Measurements from ENCODE around the gene SLC45A2. TPM values are rescaled to one million over a fixed set of nuclear protein-coding genes. Genes with fewer than 3 reads are reported as not detected.

The SLC45A2 gene
- total and polyA plus RNA-seq, 9 of the 15 experiments (the other 6 are each of a cell fraction or from before 2014, with no cell fraction given): 0.03 to 0.29 (median 0.14) TPM; not detected in 4

DNA sequence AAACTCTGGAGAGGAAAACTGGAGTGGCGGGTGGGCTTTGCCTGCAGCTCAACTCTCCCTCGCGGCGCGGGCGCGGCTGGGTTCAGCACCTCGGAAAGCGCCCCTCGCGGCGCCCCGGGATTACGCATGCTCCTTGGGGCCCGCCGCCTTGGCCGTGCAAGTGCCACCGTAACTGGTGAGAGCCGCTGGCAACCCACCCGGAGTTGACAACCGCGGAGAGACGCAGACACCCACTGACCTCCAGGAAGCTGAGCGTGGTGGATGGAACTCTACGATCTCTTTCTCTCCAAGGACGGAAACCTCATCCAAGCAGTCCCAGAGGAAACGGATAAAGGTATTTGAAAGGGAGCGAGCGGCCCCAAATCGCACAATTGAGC lies 48.5 kb downstream of the SLC45A2 start:
- H3K27me3 ChIP-seq (ENCODE audit: control insufficient read depth in 2 of 2, insufficient read depth in 2 of 2, low read length in 2 of 2): peaks cover 14 to 32% of the 10 kb centered on the region in 2 experiments
- in situ Hi-C loops (cut with MboI) (no loop called here), intact Hi-C loops (cut with micrococcal nuclease) (no loop called here)
- H4K20me1 ChIP-seq (replicated peaks; ENCODE audit: control insufficient read depth, insufficient read depth, low read length): no peaks in the 10 kb centered on the region
- FAIRE-seq: no peak
- H3K9ac ChIP-seq (ENCODE audit: insufficient read depth in 1 of 2, low read depth in 2 of 2, low read length in 2 of 2): no peak overlapping the region
- TF ChIP-seq, protein P1, sequence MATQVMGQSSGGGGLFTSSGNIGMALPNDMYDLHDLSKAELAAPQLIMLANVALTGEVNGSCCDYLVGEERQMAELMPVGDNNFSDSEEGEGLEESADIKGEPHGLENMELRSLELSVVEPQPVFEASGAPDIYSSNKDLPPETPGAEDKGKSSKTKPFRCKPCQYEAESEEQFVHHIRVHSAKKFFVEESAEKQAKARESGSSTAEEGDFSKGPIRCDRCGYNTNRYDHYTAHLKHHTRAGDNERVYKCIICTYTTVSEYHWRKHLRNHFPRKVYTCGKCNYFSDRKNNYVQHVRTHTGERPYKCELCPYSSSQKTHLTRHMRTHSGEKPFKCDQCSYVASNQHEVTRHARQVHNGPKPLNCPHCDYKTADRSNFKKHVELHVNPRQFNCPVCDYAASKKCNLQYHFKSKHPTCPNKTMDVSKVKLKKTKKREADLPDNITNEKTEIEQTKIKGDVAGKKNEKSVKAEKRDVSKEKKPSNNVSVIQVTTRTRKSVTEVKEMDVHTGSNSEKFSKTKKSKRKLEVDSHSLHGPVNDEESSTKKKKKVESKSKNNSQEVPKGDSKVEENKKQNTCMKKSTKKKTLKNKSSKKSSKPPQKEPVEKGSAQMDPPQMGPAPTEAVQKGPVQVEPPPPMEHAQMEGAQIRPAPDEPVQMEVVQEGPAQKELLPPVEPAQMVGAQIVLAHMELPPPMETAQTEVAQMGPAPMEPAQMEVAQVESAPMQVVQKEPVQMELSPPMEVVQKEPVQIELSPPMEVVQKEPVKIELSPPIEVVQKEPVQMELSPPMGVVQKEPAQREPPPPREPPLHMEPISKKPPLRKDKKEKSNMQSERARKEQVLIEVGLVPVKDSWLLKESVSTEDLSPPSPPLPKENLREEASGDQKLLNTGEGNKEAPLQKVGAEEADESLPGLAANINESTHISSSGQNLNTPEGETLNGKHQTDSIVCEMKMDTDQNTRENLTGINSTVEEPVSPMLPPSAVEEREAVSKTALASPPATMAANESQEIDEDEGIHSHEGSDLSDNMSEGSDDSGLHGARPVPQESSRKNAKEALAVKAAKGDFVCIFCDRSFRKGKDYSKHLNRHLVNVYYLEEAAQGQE (IDR thresholded peaks at IDR 0.05; ENCODE audit: borderline replicate concordance): peak; percentile 98
- TF ChIP-seq, protein P1 (CRISPR knock-in tag; IDR thresholded peaks at IDR 0.05; ENCODE audit: low read depth): peak; percentile 92
- TF ChIP-seq EHMT2 (IDR thresholded peaks at IDR 0.05): peak; percentile 88
- no peak for TF ChIP-seq MBD2 (IDR thresholded peaks at IDR 0.05; ENCODE audit: borderline replicate concordance, low read depth)
- TF ChIP-seq TFAP4 (CRISPR knock-in tag; IDR thresholded peaks at IDR 0.05; ENCODE audit: borderline replicate concordance): peak; percentile 15; the same call in 1 of the 2 replicates
- peak; percentile 90 for TF ChIP-seq MIER1 (IDR thresholded peaks at IDR 0.05; ENCODE audit: low read depth)
- TF ChIP-seq DACH1 (IDR thresholded peaks at IDR 0.05; ENCODE audit: partially characterized antibody): no peak
- TF ChIP-seq ZNF511 (CRISPR knock-in tag; IDR thresholded peaks at IDR 0.05): 0 out of 2 replicates have a peak, but pooled peaks have one; percentile 35
- TF ChIP-seq, protein P2, sequence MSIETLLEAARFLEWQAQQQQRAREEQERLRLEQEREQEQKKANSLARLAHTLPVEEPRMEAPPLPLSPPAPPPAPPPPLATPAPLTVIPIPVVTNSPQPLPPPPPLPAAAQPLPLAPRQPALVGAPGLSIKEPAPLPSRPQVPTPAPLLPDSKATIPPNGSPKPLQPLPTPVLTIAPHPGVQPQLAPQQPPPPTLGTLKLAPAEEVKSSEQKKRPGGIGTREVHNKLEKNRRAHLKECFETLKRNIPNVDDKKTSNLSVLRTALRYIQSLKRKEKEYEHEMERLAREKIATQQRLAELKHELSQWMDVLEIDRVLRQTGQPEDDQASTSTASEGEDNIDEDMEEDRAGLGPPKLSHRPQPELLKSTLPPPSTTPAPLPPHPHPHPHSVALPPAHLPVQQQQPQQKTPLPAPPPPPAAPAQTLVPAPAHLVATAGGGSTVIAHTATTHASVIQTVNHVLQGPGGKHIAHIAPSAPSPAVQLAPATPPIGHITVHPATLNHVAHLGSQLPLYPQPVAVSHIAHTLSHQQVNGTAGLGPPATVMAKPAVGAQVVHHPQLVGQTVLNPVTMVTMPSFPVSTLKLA (conservative IDR thresholded peaks at IDR 0.05): 0 out of 4 replicates have a peak, but pooled peaks of 1 of the 2 experiments have one; percentile 32
- TF ChIP-seq SNIP1 (IDR thresholded peaks at IDR 0.05; ENCODE audit: low read depth): no peak
- no peak for TF ChIP-seq XRCC4 (IDR thresholded peaks at IDR 0.05; ENCODE audit: extremely low read depth, insufficient read depth, insufficient read length)
- TF ChIP-seq NRF1 (conservative IDR thresholded peaks at IDR 0.05 in 1 of 2, IDR thresholded peaks at IDR 0.05 in 1 of 2): peak; percentile 63 to 73
- no peaks in the 10 kb centered on the region for H3K9me1 ChIP-seq (ENCODE audit: control insufficient read depth, insufficient read depth, low read length)
- H2AFZ ChIP-seq (ENCODE audit: low read depth, low read length): no peak overlapping the region
- ChIA-PET POLR2A (no interaction called here), CTCF (ENCODE audit: low intra/inter-chr PET ratio) (interaction anchor here (3.3 kb wide), 1 partner anchor 500 kb away, joined by 20 read pairs; no protein-coding TSS in a partner anchor)
- no peak overlapping the region for H3K27ac ChIP-seq (ENCODE audit: extremely low read depth, low read depth, low read length)
- BruUV-seq (replicated peaks): no TSS peak
- DNase-seq (ENCODE audit: extremely low read depth in 1 of 4, low spot score in 3 of 4): peak; percentile 34 to 48 (median 46)
- H3K9me3 ChIP-seq (replicated peaks; ENCODE audit: control insufficient read depth, insufficient read depth, low read depth, low read length): no peaks in the 10 kb centered on the region
- ATAC-seq: peak; percentile 93
- no peak overlapping the region for H3K4me2 ChIP-seq (ENCODE audit: insufficient read depth, low read length)
- no peaks in the 10 kb centered on the region for H3K36me3 ChIP-seq (ENCODE audit: control insufficient read depth, insufficient read depth, low read length)
- no peak overlapping the region for H3K4me3 ChIP-seq
- H3K4me1 ChIP-seq (replicated peaks in 1 of 2; ENCODE audit: control insufficient read depth in 2 of 2, insufficient read depth in 2 of 2, low read length in 2 of 2): peaks cover 0 to 18% of the 10 kb centered on the region in 2 experiments; a peak in 2 of 5 replicates
- H3K79me2 ChIP-seq (ENCODE audit: control insufficient read depth, insufficient read depth, low read length): no peaks in the 10 kb centered on the region
- WGBS (ENCODE audit: insufficient coverage, low coverage, missing lambda C conversion rate): 6% methylated on average over 29 of the region's 30 CpGs

All from K562 (cell line).